NT2/D1 (cell line): Measurements from ENCODE around the gene ZBTB20.

Experiments used
- DNase-seq: peaks from one replicate; pipeline ENCODE4 v3.0.0-alpha.2; 2011; ENCODE audit warnings: low read depth, low spot score
- H3K27me3 ChIP-seq: 2 replicates; pipeline ENCODE4 v1.6.0; 2011; ENCODE audit warnings: mild to moderate bottlenecking; ENCODE audit not compliant: insufficient read length, insufficient read depth
- H3K36me3 ChIP-seq: 2 replicates; pipeline ENCODE4 v1.6.1; 2011; ENCODE audit warnings: mild to moderate bottlenecking, low read length, mixed read lengths; ENCODE audit not compliant: insufficient read depth, insufficient read length
- H3K4me1 ChIP-seq: 2 replicates; pipeline ENCODE4 v1.5.1; 2011; ENCODE audit not compliant: insufficient read depth, insufficient read length
- H3K4me3 ChIP-seq: 2 replicates; pipeline ENCODE4 v1.5.1; 2011; ENCODE audit warnings: low read depth; ENCODE audit not compliant: insufficient read length
- H3K9ac ChIP-seq: 2 replicates; pipeline ENCODE4 v1.6.0; 2011; ENCODE audit warnings: low read depth; ENCODE audit not compliant: insufficient read length
- H3K9me3 ChIP-seq: 2 replicates; pipeline ENCODE4 v1.5.1; 2011; ENCODE audit warnings: mild to moderate bottlenecking, low read length; ENCODE audit not compliant: insufficient read depth
- SUZ12 ChIP-seq: IDR thresholded peaks from 2 replicates; pipeline ENCODE4 v1.6.1; 2011; ENCODE audit not compliant: insufficient read length, insufficient read depth; ENCODE audit errors: extremely low read depth
- YY1 ChIP-seq: IDR thresholded peaks from 2 replicates; pipeline ENCODE4 v1.6.1; 2011; ENCODE audit not compliant: insufficient read length, insufficient read depth
- ZNF274 ChIP-seq: IDR thresholded peaks from 2 replicates; pipeline ENCODE4 v1.6.1; 2011; ENCODE audit warnings: mild to moderate bottlenecking, low read depth, low read length

The ZBTB20 gene

GRCh38 chr3:114471478-114471877 is 675.6 kb downstream of the ZBTB20 start:
- no peak for DNase-seq
- no peak overlapping the region for H3K4me3 ChIP-seq
- no peaks in the 10 kb centered on the region for H3K4me1 ChIP-seq
- H3K9ac ChIP-seq, result no peak overlapping the region
- no peaks in the 10 kb centered on the region for H3K27me3 ChIP-seq
- H3K36me3 ChIP-seq, result no peaks in the 10 kb centered on the region
- no peaks in the 10 kb centered on the region for H3K9me3 ChIP-seq
- TF ChIP-seq YY1 (no peak), ZNF274 (no peak), SUZ12 (no peak)

GRCh38 chr3:114469070-114469469 is 678.0 kb downstream of the ZBTB20 start:
- Histone ChIP-seq H3K27me3 (no peaks in the 10 kb centered on the region), H3K36me3 (no peaks in the 10 kb centered on the region), H3K4me1 (no peaks in the 10 kb centered on the region), H3K9me3 (no peaks in the 10 kb centered on the region), H3K9ac (no peak overlapping the region), H3K4me3 (no peak overlapping the region)
- DNase-seq, result no peak
- no peak for TF ChIP-seq YY1
- TF ChIP-seq SUZ12, result no peak
- no peak for TF ChIP-seq ZNF274

- Histone ChIP-seq H3K4me3 (no peak overlapping the region), H3K4me1 (no peaks in the 10 kb centered on the region), H3K36me3 (no peaks in the 10 kb centered on the region), H3K9me3 (no peaks in the 10 kb centered on the region), H3K9ac (no peak overlapping the region), H3K27me3 (no peaks in the 10 kb centered on the region)
- TF ChIP-seq YY1, result no peak
- no peak for DNase-seq
Observed at GRCh38 chr3:114466816-114467215, 680.3 kb downstream of the ZBTB20 start.

DNA sequence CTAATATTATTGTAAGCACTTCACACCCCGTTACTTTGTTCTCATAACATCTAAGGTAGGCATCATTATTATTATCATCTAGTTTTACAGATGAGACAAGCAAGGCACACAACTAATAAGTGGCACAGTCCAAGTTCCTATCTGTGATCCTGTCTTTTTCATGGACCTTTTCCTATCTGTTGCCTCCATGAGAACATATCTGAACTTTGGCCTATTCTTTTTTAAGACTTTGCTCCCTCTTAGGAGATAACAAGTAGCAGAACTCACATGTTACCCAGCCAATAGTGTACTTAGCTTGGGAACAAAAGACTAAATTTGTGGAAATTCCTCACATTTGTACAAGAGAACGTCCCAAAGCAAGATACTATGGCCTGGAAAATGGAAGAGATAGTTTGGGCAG is 680.8 kb downstream of the ZBTB20 start:
- TF ChIP-seq ZNF274 (no peak), YY1 (no peak), SUZ12 (no peak)
- Histone ChIP-seq H3K27me3 (no peaks in the 10 kb centered on the region), H3K4me1 (no peaks in the 10 kb centered on the region), H3K9ac (no peak overlapping the region), H3K9me3 (no peaks in the 10 kb centered on the region), H3K36me3 (no peaks in the 10 kb centered on the region), H3K4me3 (no peak overlapping the region)
- DNase-seq, result no peak

DNA sequence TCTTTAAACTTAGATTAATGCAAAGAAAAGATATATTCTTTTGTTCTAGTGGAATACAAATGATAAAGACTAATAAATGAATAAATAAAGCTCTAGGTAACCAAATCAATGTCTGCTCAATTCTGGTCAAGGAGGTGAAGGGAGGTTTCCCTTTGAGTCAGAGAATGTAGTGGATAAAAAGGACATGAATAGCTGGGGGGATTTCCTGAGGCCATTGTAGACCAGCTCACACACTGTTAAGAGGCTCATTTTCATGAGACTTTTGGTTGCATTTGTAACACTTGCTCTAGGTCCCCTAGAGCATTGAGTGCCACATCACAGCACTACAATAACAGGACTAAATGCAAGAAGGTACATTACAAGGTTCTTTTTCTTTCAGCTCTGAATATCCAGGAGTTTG is 682.5 kb downstream of the ZBTB20 start:
- H3K27me3 ChIP-seq, result no peaks in the 10 kb centered on the region
- no peaks in the 10 kb centered on the region for H3K9me3 ChIP-seq
- no peak overlapping the region for H3K9ac ChIP-seq
- H3K4me1 ChIP-seq, result no peaks in the 10 kb centered on the region
- no peak for DNase-seq
- no peak overlapping the region for H3K4me3 ChIP-seq
- no peaks in the 10 kb centered on the region for H3K36me3 ChIP-seq
- no peak for TF ChIP-seq YY1
- TF ChIP-seq ZNF274, result no peak
- no peak for TF ChIP-seq SUZ12

- H3K4me3 ChIP-seq, result no peak overlapping the region
- no peaks in the 10 kb centered on the region for H3K4me1 ChIP-seq
- no peaks in the 10 kb centered on the region for H3K9me3 ChIP-seq
- H3K9ac ChIP-seq, result no peak overlapping the region
- no peak for TF ChIP-seq ZNF274
- TF ChIP-seq YY1, result no peak
- no peak for TF ChIP-seq SUZ12
- no peaks in the 10 kb centered on the region for H3K27me3 ChIP-seq
- H3K36me3 ChIP-seq, result no peaks in the 10 kb centered on the region
- DNase-seq, result no peak
Observed at GRCh38 chr3:114462750-114463149, 684.3 kb downstream of the ZBTB20 start.

DNA sequence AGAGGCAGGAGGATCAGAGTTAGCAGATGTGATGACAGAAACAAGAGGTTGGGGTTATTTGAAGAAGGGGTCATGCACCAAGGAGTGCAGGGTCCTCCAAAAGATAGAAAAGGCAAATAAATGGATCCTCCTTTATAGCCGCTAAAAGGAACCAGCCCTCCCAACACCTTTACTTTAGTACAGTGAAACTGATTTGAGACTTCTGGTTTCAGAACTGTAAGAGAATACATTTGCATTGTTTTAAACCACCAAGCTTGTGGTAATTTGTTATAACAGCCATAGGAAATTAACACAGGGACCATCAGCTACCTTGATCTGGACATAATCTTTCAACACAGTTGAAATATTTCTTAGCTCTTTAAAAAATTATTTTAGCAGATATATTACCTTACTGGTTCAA is 686.6 kb downstream of the ZBTB20 start:
- H3K4me1 ChIP-seq, result no peaks in the 10 kb centered on the region
- no peak overlapping the region for H3K9ac ChIP-seq
- H3K27me3 ChIP-seq, result peaks cover 1% of the 10 kb centered on the region
- no peaks in the 10 kb centered on the region for H3K36me3 ChIP-seq
- H3K4me3 ChIP-seq, result no peak overlapping the region
- no peaks in the 10 kb centered on the region for H3K9me3 ChIP-seq
- no peak for DNase-seq
- TF ChIP-seq SUZ12 (no peak), YY1 (no peak), ZNF274 (no peak)

DNA sequence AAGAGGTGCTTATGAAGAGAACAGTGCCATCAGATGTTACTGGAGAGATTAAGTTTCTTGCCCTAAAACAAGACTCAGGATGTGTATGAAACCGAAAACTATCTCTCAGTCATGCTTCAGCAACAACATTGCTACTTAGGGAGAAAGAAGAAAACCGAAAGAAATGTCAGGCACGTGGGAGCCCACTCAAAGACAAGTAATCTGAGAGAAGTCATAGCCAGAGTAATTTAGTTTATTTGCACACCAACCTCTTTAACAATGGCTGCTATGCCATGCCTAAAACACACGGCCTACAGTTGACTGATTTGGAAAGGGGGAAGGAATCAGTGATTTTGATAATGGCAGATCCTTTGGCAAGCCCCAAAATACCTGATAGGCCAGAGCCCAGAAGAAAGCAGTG is 690.3 kb downstream of the ZBTB20 start:
- TF ChIP-seq YY1 (no peak), SUZ12 (no peak), ZNF274 (no peak)
- H3K9ac ChIP-seq, result no peak overlapping the region
- no peak overlapping the region for H3K4me3 ChIP-seq

More for the DNA sequence above, 690.3 kb downstream of the ZBTB20 start:
- Histone ChIP-seq H3K9me3 (no peaks in the 10 kb centered on the region), H3K27me3 (peaks cover 9% of the 10 kb centered on the region), H3K36me3 (no peaks in the 10 kb centered on the region), H3K4me1 (no peaks in the 10 kb centered on the region)
- DNase-seq, result no peak
